MCF 10A (cell line): ENCODE results near the gene HIGD1C. TPM values are rescaled to one million over a fixed set of nuclear protein-coding genes. Genes with fewer than 3 reads are reported as not detected.

ENCODE experiments used
- BruUV-seq: library from RNA; stranded (reverse); fragments of 400-500 nt; replicated peaks from 2 replicates; lab custom pipeline; 2021; lab: Mats Ljungman, UMichigan
- CTCF ChIA-PET: fragments of 300-600 bp; sonication (Branson Sonifier 250); formaldehyde crosslinking; extraction: SDS; loops from one replicate; lab custom pipeline; 2021; ENCODE audit warnings: antibody characterized with exemption, inconsistent platforms; lab: Yijun Ruan, JAX
- POLR2A ChIA-PET: fragments of 300-600, 350-650 bp; sonication (Branson Sonifier 250); formaldehyde crosslinking; extraction: SDS; loops from one replicate; lab custom pipeline; 2020; ENCODE audit warnings: antibody characterized with exemption, inconsistent platforms; lab: Yijun Ruan, JAX
- DNase-seq: peaks from one replicate; pipeline ENCODE4 v3.0.0-alpha.2; 2018; ENCODE audit not compliant: unreplicated experiment
- H3K27ac Mint-ChIP-seq: one replicate; pipeline ENCODE4 v1.8.0; 2022; ENCODE audit warnings: mild to moderate bottlenecking, low read depth, mixed read lengths; ENCODE audit not compliant: unreplicated experiment
- H3K27me3 Mint-ChIP-seq: one replicate; pipeline ENCODE4 v1.8.0; 2022; ENCODE audit warnings: mixed read lengths; ENCODE audit not compliant: insufficient read depth, unreplicated experiment
- H3K36me3 Mint-ChIP-seq: one replicate; pipeline ENCODE4 v1.8.0; 2022; ENCODE audit warnings: mild to moderate bottlenecking, moderate library complexity, mixed read lengths; ENCODE audit not compliant: insufficient read depth, unreplicated experiment
- H3K4me1 Mint-ChIP-seq: one replicate; pipeline ENCODE4 v1.8.0; 2022; ENCODE audit warnings: mixed read lengths; ENCODE audit not compliant: insufficient read depth, unreplicated experiment
- H3K4me3 Mint-ChIP-seq: one replicate; pipeline ENCODE4 v1.8.0; 2022; ENCODE audit warnings: mild to moderate bottlenecking, moderate library complexity, mixed read lengths; ENCODE audit not compliant: unreplicated experiment
- H3K9me3 Mint-ChIP-seq: one replicate; pipeline ENCODE4 v1.8.0; 2022; ENCODE audit warnings: mixed read lengths; ENCODE audit not compliant: unreplicated experiment
- CTCF ChIP-seq: fragments of 200-600 bp; IDR thresholded peaks from one replicate; pipeline ENCODE4 v1.8.0; 2022; ENCODE audit warnings: antibody characterized with exemption, mild to moderate bottlenecking; ENCODE audit not compliant: unreplicated experiment
- intact Hi-C: fragments of 100-400 bp; cut with micrococcal nuclease; formaldehyde crosslinking; loops from 2 replicates; pipeline ENCODE4 v1.14.1; 2022
- total RNA-seq: library from RNA; stranded (reverse); gene quantifications from 2 replicates; pipeline ENCODE4 v1.2.3, GENCODE V29; 2022

Gene HIGD1C
- total RNA-seq, 1 experiment from 2014 or later: not detected

- Mint-ChIP-seq H3K27ac (no peak overlapping the region), H3K4me3 (no peak overlapping the region), H3K9me3 (no peaks in the 10 kb centered on the region), H3K27me3 (no peaks in the 10 kb centered on the region), H3K4me1 (no peaks in the 10 kb centered on the region), H3K36me3 (no peaks in the 10 kb centered on the region)
- BruUV-seq: no TSS peak
- intact Hi-C loops: no loop called here
- no peak for TF ChIP-seq CTCF
- ChIA-PET POLR2A (interaction anchor here (0.8 to 1.1 kb wide), 3 partner anchors 9 to 30 kb away, joined by 3 read pairs; a partner anchor contains a TSS), CTCF (no interaction called here)
- no peak for DNase-seq
Observed at GRCh38 chr12:50955288-50955687, 2.9 kb downstream of the HIGD1C start.

GRCh38 chr12:50955697-50956096, 3.4 kb downstream of the HIGD1C start:
- intact Hi-C loops: no loop called here
- Mint-ChIP-seq H3K27me3 (no peaks in the 10 kb centered on the region), H3K4me3 (no peak overlapping the region), H3K36me3 (no peaks in the 10 kb centered on the region), H3K4me1 (no peaks in the 10 kb centered on the region), H3K9me3 (no peaks in the 10 kb centered on the region), H3K27ac (no peak overlapping the region)
- BruUV-seq: no TSS peak
- CTCF ChIA-PET: no interaction called here
- no peak for TF ChIP-seq CTCF
- POLR2A ChIA-PET: interaction anchor here (0.8 to 1.1 kb wide), 3 partner anchors 10 to 31 kb away, joined by 3 read pairs; a partner anchor contains a TSS
- no peak for DNase-seq

- no peaks in the 10 kb centered on the region for H3K4me1 Mint-ChIP-seq
- POLR2A ChIA-PET: no interaction called here
- CTCF ChIA-PET: interaction anchor here (0.6 to 0.9 kb wide), 2 partner anchors 27 to 202 kb away, joined by 3 to 5 read pairs; no protein-coding TSS in a partner anchor
- H3K27me3 Mint-ChIP-seq: no peaks in the 10 kb centered on the region
- intact Hi-C loops: no loop called here
- DNase-seq: no peak
- no peak overlapping the region for H3K4me3 Mint-ChIP-seq
- H3K9me3 Mint-ChIP-seq: no peaks in the 10 kb centered on the region
- TF ChIP-seq CTCF: no peak
- BruUV-seq: no TSS peak
- H3K36me3 Mint-ChIP-seq: no peaks in the 10 kb centered on the region
- H3K27ac Mint-ChIP-seq: no peak overlapping the region
Observed at GRCh38 chr12:50960130-50960529, 7.8 kb downstream of the HIGD1C start.

GRCh38 chr12:50961708-50962107, 9.4 kb downstream of the HIGD1C start:
- Mint-ChIP-seq H3K4me1 (no peaks in the 10 kb centered on the region), H3K27ac (no peak overlapping the region), H3K4me3 (no peak overlapping the region), H3K27me3 (no peaks in the 10 kb centered on the region), H3K9me3 (no peaks in the 10 kb centered on the region), H3K36me3 (no peaks in the 10 kb centered on the region)
- TF ChIP-seq CTCF: no peak
- DNase-seq: no peak
- intact Hi-C loops: no loop called here
- POLR2A ChIA-PET: interaction anchor here (0.6 kb wide), 1 partner anchor 23 kb away, joined by 3 read pairs; no protein-coding TSS in a partner anchor
- CTCF ChIA-PET: interaction anchor here (1.0 kb wide), 1 partner anchor 66 kb away, joined by 3 read pairs; no protein-coding TSS in a partner anchor
- no TSS peak for BruUV-seq
